ENCODE measurements around the gene ABCB8.

Gene ABCB8

GRCh38 chr7:150997817-150998216, 30.4 kb upstream of the ABCB8 start:
- ChIA-PET CTCF (no interaction called here), POLR2A (ENCODE audit: low non-redundant PET) (no interaction called here)
- no peak for TF ChIP-seq CTCF (conservative IDR thresholded peaks at IDR 0.05; ENCODE audit: low read depth)
- DNase-seq (ENCODE audit: low spot score): no peak
- no peak overlapping the region for H3K27ac ChIP-seq

- DNase-seq (ENCODE audit: low spot score): no peak
- CTCF ChIA-PET: no interaction called here
- TF ChIP-seq CTCF (conservative IDR thresholded peaks at IDR 0.05; ENCODE audit: low read depth): no peak
- H3K27ac ChIP-seq: no peak overlapping the region
- POLR2A ChIA-PET (ENCODE audit: low non-redundant PET): no interaction called here
These were observed 29.9 kb upstream of the ABCB8 start for GRCh38 chr7:150998341-150998740.

DNA sequence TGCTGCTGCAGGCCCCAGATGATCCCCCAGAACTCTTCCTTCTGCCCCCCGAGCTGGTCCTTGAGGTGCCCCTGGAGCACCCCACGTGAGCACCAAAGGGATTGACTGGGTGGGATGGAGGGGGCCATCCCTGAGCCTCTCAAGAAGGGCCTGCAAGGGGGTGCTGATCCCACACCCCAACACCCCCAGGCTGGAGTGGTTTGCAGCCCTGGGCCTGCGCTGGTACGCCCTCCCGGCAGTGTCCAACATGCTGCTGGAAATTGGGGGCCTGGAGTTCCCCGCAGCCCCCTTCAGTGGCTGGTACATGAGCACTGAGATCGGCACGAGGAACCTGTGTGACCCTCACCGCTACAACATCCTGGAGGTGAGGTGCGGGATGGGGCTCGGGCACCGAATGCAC, 29.2 kb upstream of the ABCB8 start:
- TF ChIP-seq CTCF (conservative IDR thresholded peaks at IDR 0.05; ENCODE audit: low read depth): no peak
- no peak overlapping the region for H3K27ac ChIP-seq
- CTCF ChIA-PET: interaction anchor here (0.6 kb wide), 1 partner anchor 81 kb away, joined by 3 read pairs; no protein-coding TSS in a partner anchor
- DNase-seq (ENCODE audit: low spot score): no peak
- POLR2A ChIA-PET (ENCODE audit: low non-redundant PET): no interaction called here

- H3K27ac ChIP-seq: no peak overlapping the region
- no peak for TF ChIP-seq CTCF (conservative IDR thresholded peaks at IDR 0.05; ENCODE audit: low read depth)
- ChIA-PET CTCF (interaction anchor here (0.6 kb wide), 1 partner anchor 82 kb away, joined by 3 read pairs; no protein-coding TSS in a partner anchor), POLR2A (ENCODE audit: low non-redundant PET) (no interaction called here)
- DNase-seq (ENCODE audit: low spot score): no peak
These were observed 28.6 kb upstream of the ABCB8 start for GRCh38 chr7:150999497-151000230.

GRCh38 chr7:151000897-151001495, 27.3 kb upstream of the ABCB8 start:
- CTCF ChIA-PET: no interaction called here

GRCh38 chr7:151001546-151001945, 26.7 kb upstream of the ABCB8 start:
- POLR2A ChIA-PET (ENCODE audit: low non-redundant PET): no interaction called here
- no peak overlapping the region for H3K27ac ChIP-seq
- no peak for TF ChIP-seq CTCF (conservative IDR thresholded peaks at IDR 0.05; ENCODE audit: low read depth)
- DNase-seq (ENCODE audit: low spot score): no peak
- CTCF ChIA-PET: no interaction called here

More at GRCh38 chr7:151000897-151001495, 27.3 kb upstream of the ABCB8 start:
- POLR2A ChIA-PET (ENCODE audit: low non-redundant PET): no interaction called here
- H3K27ac ChIP-seq: no peak overlapping the region
- no peak for TF ChIP-seq CTCF (conservative IDR thresholded peaks at IDR 0.05; ENCODE audit: low read depth)
- DNase-seq (ENCODE audit: low spot score): no peak
